SH-SY5Y (cell line): Measurements from ENCODE around the gene CSRNP2.

Experiments used
- GATA2 ChIP-seq: IDR thresholded peaks from 2 replicates; pipeline ENCODE4 v1.6.1; 2011; ENCODE audit warnings: mild to moderate bottlenecking, low read depth, low read length
- GATA3 ChIP-seq: IDR thresholded peaks from 2 replicates; pipeline ENCODE4 v1.6.1; 2011; ENCODE audit warnings: low read depth, mild to moderate bottlenecking, low read length, moderate library complexity

DNA sequence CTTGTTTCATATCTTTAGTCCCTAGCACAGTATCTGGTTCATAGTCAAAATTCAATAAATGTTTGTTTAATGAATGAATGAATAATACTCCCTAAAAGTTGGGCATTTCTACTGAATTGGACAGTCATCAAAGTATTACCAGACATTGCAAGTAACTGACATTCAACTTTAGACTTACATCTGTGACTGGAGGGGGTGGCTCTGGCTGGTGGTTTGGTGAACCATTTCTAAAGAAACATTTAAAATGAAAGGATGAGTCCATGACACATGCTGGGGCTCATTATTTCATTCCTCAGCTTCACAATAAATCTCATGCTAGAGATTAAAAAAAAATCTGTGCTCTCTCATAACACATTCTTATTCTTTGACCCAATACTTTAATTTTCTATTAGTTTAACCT, 20.6 kb upstream of the CSRNP2 start:
- no peak for TF ChIP-seq GATA2
- TF ChIP-seq GATA3: no peak
